SU-DHL-6 (cell line): ENCODE data around the gene ARHGAP27.

Experiments used
- CTCF ChIP-seq: fragments of 200-600 bp; sonication (generic); IDR thresholded peaks from one replicate; pipeline ENCODE4 v1.5.1; 2017; ENCODE audit warnings: antibody characterized with exemption, mild to moderate bottlenecking, low read length, moderate library complexity; ENCODE audit not compliant: insufficient read depth, poor library complexity, severe bottlenecking
- EZH2phosphoT487 ChIP-seq: fragments of 200-600 bp; sonication (generic), shearing (Covaris generic); conservative IDR thresholded peaks from 2 replicates; pipeline ENCODE4 v1.6.1; 2018; ENCODE audit warnings: mild to moderate bottlenecking, antibody characterized with exemption, low read length, moderate library complexity, mixed read lengths

- no peak for TF ChIP-seq CTCF
- no peak for TF ChIP-seq EZH2phosphoT487
Measured at GRCh38 chr17:45451131-45451530, 18.5 kb upstream of the ARHGAP27 start.
